WTC11 (cell line): ENCODE results near the gene SCNM1. TPM values are rescaled to one million over a fixed set of nuclear protein-coding genes. Genes with fewer than 3 reads are reported as not detected.

ENCODE experiments used
- ATAC-seq: fragments of 200-7000 bp; cut with Tn5 transposase; 2 replicates; pipeline ENCODE4 v1.10.0; 2021; ENCODE audit warnings: mild to moderate bottlenecking, moderate library complexity
- CTCF ChIA-PET: fragments of 300-600 bp; sonication (Branson Sonifier 250); formaldehyde crosslinking; loops from one replicate; lab custom pipeline; 2021; ENCODE audit warnings: antibody characterized with exemption; lab: Charles Lee
- POLR2A ChIA-PET: fragments of 350-600 bp; sonication (Branson Sonifier 250); formaldehyde crosslinking; loops from one replicate; lab custom pipeline; 2021; ENCODE audit warnings: antibody characterized with exemption; lab: Charles Lee
- DNase-seq: peaks from one replicate; pipeline ENCODE4 v3.0.0; 2021; ENCODE audit warnings: low spot score
- H3K27ac Mint-ChIP-seq: 2 replicates; pipeline ENCODE4 v1.8.0; 2021; ENCODE audit warnings: mixed read lengths
- H3K27me3 Mint-ChIP-seq: 2 replicates; pipeline ENCODE4 v1.8.0; 2021; ENCODE audit warnings: low read depth, mild to moderate bottlenecking, moderate library complexity, mixed read lengths
- H3K36me3 Mint-ChIP-seq: 2 replicates; pipeline ENCODE4 v1.8.0; 2021; ENCODE audit warnings: mixed read lengths
- H3K4me1 Mint-ChIP-seq: 2 replicates; pipeline ENCODE4 v1.8.0; 2022; ENCODE audit warnings: mixed read lengths
- H3K4me3 Mint-ChIP-seq: 2 replicates; pipeline ENCODE4 v1.8.0; 2021; ENCODE audit warnings: mild to moderate bottlenecking, moderate library complexity, mixed read lengths
- H3K9me3 Mint-ChIP-seq: 2 replicates; pipeline ENCODE4 v1.8.0; 2021; ENCODE audit warnings: mixed read lengths
- CBFB ChIP-seq: sonication (generic); formaldehyde crosslinking; IDR thresholded peaks from 2 replicates; pipeline ENCODE4 v1.8.1; 2022; ENCODE audit warnings: mild to moderate bottlenecking, low read depth, missing genetic modification reagents
- JUN ChIP-seq: sonication (generic); formaldehyde crosslinking; IDR thresholded peaks from 2 replicates; pipeline ENCODE4 v1.8.0; 2023; ENCODE audit warnings: mild to moderate bottlenecking, missing genetic modification reagents
- PRRX2 ChIP-seq: fragments of 250-450 bp; sonication (Bioruptor Pico); IDR thresholded peaks from 2 replicates; pipeline ENCODE4 v1.8.0; 2021; ENCODE audit warnings: mild to moderate bottlenecking
- RELA ChIP-seq: sonication (generic); formaldehyde crosslinking; IDR thresholded peaks from 2 replicates; pipeline ENCODE4 v1.8.1; 2022; ENCODE audit warnings: missing genetic modification reagents, mild to moderate bottlenecking, borderline replicate concordance
- TEAD1 ChIP-seq: sonication (generic); formaldehyde crosslinking; IDR thresholded peaks from 2 replicates; pipeline ENCODE4 v1.8.0; 2022; ENCODE audit warnings: mild to moderate bottlenecking, missing genetic modification reagents
- TEAD4 ChIP-seq: sonication (generic); formaldehyde crosslinking; IDR thresholded peaks from 2 replicates; pipeline ENCODE4 v1.8.0; 2022; ENCODE audit warnings: mild to moderate bottlenecking, missing genetic modification reagents
- TP53 ChIP-seq: sonication (generic); formaldehyde crosslinking; IDR thresholded peaks from 2 replicates; pipeline ENCODE4 v1.8.1; 2023; ENCODE audit warnings: mild to moderate bottlenecking, missing genetic modification reagents
- ZNF121 ChIP-seq: sonication (generic); formaldehyde crosslinking; IDR thresholded peaks from 2 replicates; pipeline ENCODE4 v1.8.0; 2023; ENCODE audit warnings: missing genetic modification reagents
- ZNF263 ChIP-seq: sonication (generic); formaldehyde crosslinking; IDR thresholded peaks from 2 replicates; pipeline ENCODE4 v1.8.1; 2022; ENCODE audit warnings: low read depth, mild to moderate bottlenecking, moderate library complexity, missing genetic modification reagents
- ZNF416 ChIP-seq: fragments of 250-450 bp; sonication (Bioruptor Pico); IDR thresholded peaks from 2 replicates; pipeline ENCODE4 v1.9.0; 2021; ENCODE audit warnings: mild to moderate bottlenecking, inconsistent platforms
- total RNA-seq: library from RNA; stranded (reverse); gene quantifications from 3 replicates; pipeline ENCODE4 v1.2.3, GENCODE V29; 2021
- TF ChIP-seq, protein P1 (sequence below): sonication (generic); formaldehyde crosslinking; IDR thresholded peaks from 2 replicates; pipeline ENCODE4 v1.8.0; 2022; ENCODE audit warnings: mild to moderate bottlenecking, missing genetic modification reagents
- TF ChIP-seq, protein P2 (sequence below): sonication (generic); formaldehyde crosslinking; IDR thresholded peaks from 2 replicates; pipeline ENCODE4 v1.8.0; 2023; ENCODE audit warnings: missing genetic modification reagents, mild to moderate bottlenecking, borderline replicate concordance
- TF ChIP-seq, protein P3 (sequence below): sonication (generic); formaldehyde crosslinking; IDR thresholded peaks from 2 replicates; pipeline ENCODE4 v1.8.1; 2022; ENCODE audit warnings: mild to moderate bottlenecking, missing genetic modification reagents, moderate library complexity, borderline replicate concordance
- TF ChIP-seq, protein P4 (sequence below): sonication (generic); formaldehyde crosslinking; IDR thresholded peaks from 2 replicates; pipeline ENCODE4 v1.8.1; 2023; ENCODE audit warnings: mild to moderate bottlenecking, missing genetic modification reagents
- TF ChIP-seq, protein P5 (sequence below): sonication (generic); formaldehyde crosslinking; IDR thresholded peaks from 2 replicates; pipeline ENCODE4 v1.8.1; 2022; ENCODE audit warnings: missing genetic modification reagents, borderline replicate concordance

Gene SCNM1
- total RNA-seq, 1 experiment from 2014 or later: 45.3 TPM

DNA sequence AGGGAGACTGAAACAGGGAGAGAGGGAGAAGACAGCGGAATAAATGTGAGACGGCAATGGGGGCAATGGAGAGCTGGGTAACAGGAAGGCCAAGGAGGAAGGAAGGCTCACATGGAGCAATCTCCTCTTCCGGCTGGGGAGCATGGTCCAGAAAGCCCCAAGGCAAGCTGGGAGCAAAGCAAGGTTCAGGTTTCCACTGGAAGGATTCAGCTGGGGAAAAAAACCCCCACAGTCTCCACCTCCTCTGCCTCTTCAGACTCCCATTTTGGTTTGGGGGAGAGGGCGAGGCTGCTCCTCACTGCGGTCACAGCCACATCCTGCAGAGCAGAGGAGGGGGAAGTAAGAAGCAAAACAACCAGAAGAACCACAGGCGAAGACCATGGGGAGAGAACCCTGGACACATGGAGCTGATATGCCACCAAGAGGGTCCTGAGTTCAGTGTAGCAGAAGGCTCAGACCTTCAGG, 8.8 kb upstream of the SCNM1 start:
- Mint-ChIP-seq H3K36me3 (peaks cover 24% of the 10 kb centered on the region), H3K27me3 (no peaks in the 10 kb centered on the region), H3K4me3 (no peak overlapping the region), H3K4me1 (peaks cover 8% of the 10 kb centered on the region), H3K9me3 (no peaks in the 10 kb centered on the region), H3K27ac (peak overlapping the region; percentile 11; the same call in 1 of the 2 replicates)
- no peak for ATAC-seq
- ChIA-PET CTCF (interaction anchor here (0.5 to 6.9 kb wide), 20 partner anchors 8 to 161 kb away, joined by 3 to 167 read pairs (median 5); partner anchors contain the start of genes C1orf56, CDC42SE1, LYSMD1 and MLLT11), POLR2A (interaction anchor here (0.5 to 1.1 kb wide), 2 partner anchors 25 to 1219 kb away, joined by 3 to 5 read pairs; no protein-coding TSS in a partner anchor)
- DNase-seq: no peak
- TF ChIP-seq TP53 (CRISPR knock-in tag): no peak
- TF ChIP-seq ZNF121 (CRISPR knock-in tag): no peak
- TF ChIP-seq, protein P1, sequence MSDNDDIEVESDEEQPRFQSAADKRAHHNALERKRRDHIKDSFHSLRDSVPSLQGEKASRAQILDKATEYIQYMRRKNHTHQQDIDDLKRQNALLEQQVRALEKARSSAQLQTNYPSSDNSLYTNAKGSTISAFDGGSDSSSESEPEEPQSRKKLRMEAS (CRISPR knock-in tag): no peak
- no peak for TF ChIP-seq PRRX2 (CRISPR knock-in tag)
- TF ChIP-seq ZNF416 (CRISPR knock-in tag): no peak
- no peak for TF ChIP-seq TEAD1 (CRISPR knock-in tag)
- TF ChIP-seq, protein P2, sequence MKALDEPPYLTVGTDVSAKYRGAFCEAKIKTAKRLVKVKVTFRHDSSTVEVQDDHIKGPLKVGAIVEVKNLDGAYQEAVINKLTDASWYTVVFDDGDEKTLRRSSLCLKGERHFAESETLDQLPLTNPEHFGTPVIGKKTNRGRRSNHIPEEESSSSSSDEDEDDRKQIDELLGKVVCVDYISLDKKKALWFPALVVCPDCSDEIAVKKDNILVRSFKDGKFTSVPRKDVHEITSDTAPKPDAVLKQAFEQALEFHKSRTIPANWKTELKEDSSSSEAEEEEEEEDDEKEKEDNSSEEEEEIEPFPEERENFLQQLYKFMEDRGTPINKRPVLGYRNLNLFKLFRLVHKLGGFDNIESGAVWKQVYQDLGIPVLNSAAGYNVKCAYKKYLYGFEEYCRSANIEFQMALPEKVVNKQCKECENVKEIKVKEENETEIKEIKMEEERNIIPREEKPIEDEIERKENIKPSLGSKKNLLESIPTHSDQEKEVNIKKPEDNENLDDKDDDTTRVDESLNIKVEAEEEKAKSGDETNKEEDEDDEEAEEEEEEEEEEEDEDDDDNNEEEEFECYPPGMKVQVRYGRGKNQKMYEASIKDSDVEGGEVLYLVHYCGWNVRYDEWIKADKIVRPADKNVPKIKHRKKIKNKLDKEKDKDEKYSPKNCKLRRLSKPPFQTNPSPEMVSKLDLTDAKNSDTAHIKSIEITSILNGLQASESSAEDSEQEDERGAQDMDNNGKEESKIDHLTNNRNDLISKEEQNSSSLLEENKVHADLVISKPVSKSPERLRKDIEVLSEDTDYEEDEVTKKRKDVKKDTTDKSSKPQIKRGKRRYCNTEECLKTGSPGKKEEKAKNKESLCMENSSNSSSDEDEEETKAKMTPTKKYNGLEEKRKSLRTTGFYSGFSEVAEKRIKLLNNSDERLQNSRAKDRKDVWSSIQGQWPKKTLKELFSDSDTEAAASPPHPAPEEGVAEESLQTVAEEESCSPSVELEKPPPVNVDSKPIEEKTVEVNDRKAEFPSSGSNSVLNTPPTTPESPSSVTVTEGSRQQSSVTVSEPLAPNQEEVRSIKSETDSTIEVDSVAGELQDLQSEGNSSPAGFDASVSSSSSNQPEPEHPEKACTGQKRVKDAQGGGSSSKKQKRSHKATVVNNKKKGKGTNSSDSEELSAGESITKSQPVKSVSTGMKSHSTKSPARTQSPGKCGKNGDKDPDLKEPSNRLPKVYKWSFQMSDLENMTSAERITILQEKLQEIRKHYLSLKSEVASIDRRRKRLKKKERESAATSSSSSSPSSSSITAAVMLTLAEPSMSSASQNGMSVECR (CRISPR knock-in tag): no peak
- TF ChIP-seq, protein P3, sequence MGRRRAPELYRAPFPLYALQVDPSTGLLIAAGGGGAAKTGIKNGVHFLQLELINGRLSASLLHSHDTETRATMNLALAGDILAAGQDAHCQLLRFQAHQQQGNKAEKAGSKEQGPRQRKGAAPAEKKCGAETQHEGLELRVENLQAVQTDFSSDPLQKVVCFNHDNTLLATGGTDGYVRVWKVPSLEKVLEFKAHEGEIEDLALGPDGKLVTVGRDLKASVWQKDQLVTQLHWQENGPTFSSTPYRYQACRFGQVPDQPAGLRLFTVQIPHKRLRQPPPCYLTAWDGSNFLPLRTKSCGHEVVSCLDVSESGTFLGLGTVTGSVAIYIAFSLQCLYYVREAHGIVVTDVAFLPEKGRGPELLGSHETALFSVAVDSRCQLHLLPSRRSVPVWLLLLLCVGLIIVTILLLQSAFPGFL (CRISPR knock-in tag): no peak
- no peak for TF ChIP-seq RELA
- TF ChIP-seq JUN (CRISPR knock-in tag): no peak

GRCh38 chr1:151158326-151158725, 7.6 kb upstream of the SCNM1 start:
- H3K27me3 Mint-ChIP-seq: no peaks in the 10 kb centered on the region
- ChIA-PET POLR2A (no interaction called here), CTCF (interaction anchor here (1.0 to 6.9 kb wide), 4 partner anchors 16 to 86 kb away, joined by 3 to 167 read pairs (median 7); no protein-coding TSS in a partner anchor)
- no peaks in the 10 kb centered on the region for H3K9me3 Mint-ChIP-seq
- H3K4me1 Mint-ChIP-seq: peaks cover 8% of the 10 kb centered on the region
- H3K4me3 Mint-ChIP-seq: no peak overlapping the region
- no peak for TF ChIP-seq TEAD1 (CRISPR knock-in tag)
- TF ChIP-seq, protein P4, sequence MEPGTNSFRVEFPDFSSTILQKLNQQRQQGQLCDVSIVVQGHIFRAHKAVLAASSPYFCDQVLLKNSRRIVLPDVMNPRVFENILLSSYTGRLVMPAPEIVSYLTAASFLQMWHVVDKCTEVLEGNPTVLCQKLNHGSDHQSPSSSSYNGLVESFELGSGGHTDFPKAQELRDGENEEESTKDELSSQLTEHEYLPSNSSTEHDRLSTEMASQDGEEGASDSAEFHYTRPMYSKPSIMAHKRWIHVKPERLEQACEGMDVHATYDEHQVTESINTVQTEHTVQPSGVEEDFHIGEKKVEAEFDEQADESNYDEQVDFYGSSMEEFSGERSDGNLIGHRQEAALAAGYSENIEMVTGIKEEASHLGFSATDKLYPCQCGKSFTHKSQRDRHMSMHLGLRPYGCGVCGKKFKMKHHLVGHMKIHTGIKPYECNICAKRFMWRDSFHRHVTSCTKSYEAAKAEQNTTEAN (CRISPR knock-in tag): no peak
- no peak for TF ChIP-seq CBFB (CRISPR knock-in tag)
- TF ChIP-seq ZNF263 (CRISPR knock-in tag): no peak
- no peak for TF ChIP-seq TEAD4 (CRISPR knock-in tag)
- TF ChIP-seq, protein P5, sequence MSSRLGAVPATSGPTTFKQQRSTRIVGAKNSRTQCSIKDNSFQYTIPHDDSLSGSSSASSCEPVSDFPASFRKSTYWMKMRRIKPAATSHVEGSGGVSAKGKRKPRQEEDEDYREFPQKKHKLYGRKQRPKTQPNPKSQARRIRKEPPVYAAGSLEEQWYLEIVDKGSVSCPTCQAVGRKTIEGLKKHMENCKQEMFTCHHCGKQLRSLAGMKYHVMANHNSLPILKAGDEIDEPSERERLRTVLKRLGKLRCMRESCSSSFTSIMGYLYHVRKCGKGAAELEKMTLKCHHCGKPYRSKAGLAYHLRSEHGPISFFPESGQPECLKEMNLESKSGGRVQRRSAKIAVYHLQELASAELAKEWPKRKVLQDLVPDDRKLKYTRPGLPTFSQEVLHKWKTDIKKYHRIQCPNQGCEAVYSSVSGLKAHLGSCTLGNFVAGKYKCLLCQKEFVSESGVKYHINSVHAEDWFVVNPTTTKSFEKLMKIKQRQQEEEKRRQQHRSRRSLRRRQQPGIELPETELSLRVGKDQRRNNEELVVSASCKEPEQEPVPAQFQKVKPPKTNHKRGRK: no peak
- no peak for ATAC-seq
- H3K27ac Mint-ChIP-seq: no peak overlapping the region
- no peak for DNase-seq
- H3K36me3 Mint-ChIP-seq: peaks cover 24% of the 10 kb centered on the region
